SU-DHL-6 (cell line): ENCODE data around the gene ZNF862.

ENCODE experiments used
- CTCF ChIP-seq: fragments of 200-600 bp; sonication (generic); IDR thresholded peaks from one replicate; pipeline ENCODE4 v1.5.1; 2017; ENCODE audit warnings: antibody characterized with exemption, mild to moderate bottlenecking, low read length, moderate library complexity; ENCODE audit not compliant: insufficient read depth, poor library complexity, severe bottlenecking
- EZH2phosphoT487 ChIP-seq: fragments of 200-600 bp; sonication (generic), shearing (Covaris generic); conservative IDR thresholded peaks from 2 replicates; pipeline ENCODE4 v1.6.1; 2018; ENCODE audit warnings: mild to moderate bottlenecking, antibody characterized with exemption, low read length, moderate library complexity, mixed read lengths

- TF ChIP-seq CTCF: no peak
- no peak for TF ChIP-seq EZH2phosphoT487
Observed at GRCh38 chr7:149882248-149883047, 44.3 kb downstream of the ZNF862 start.
